Esophagus muscularis mucosa (tissue), 4 donors: ENCODE results near the gene MAST4.

Experiments used
- EP300 ChIP-seq: sonication (generic); formaldehyde crosslinking; IDR thresholded peaks from one replicate; pipeline ENCODE4 v1.6.1; 2017; ENCODE audit warnings: antibody characterized with exemption
- POLR2A ChIP-seq: fragments of 450-650 bp; IDR thresholded peaks from one replicate; pipeline ENCODE4 v1.6.1; 2017; ENCODE audit warnings: antibody characterized with exemption, moderate library complexity, mild to moderate bottlenecking, low read depth
- POLR2AphosphoS5 ChIP-seq, 2 donors: sonication (generic); formaldehyde crosslinking; IDR thresholded peaks; one replicate each; pipeline ENCODE4 v1.6.1; 2017; ENCODE audit warnings: antibody characterized with exemption in 2 of 2
- TF ChIP-seq, protein P1 (sequence below), 3 experiments: fragments of 200-600 bp in 2 of 3; fragments of 450-650 bp in 1 of 3; sonication (generic) in 2 of 3; IDR thresholded peaks; one replicate each; pipeline ENCODE4 v1.5.1; 2017 to 2019; ENCODE audit warnings: antibody characterized with exemption in 3 of 3, mild to moderate bottlenecking in 2 of 3, moderate library complexity in 1 of 3

DNA sequence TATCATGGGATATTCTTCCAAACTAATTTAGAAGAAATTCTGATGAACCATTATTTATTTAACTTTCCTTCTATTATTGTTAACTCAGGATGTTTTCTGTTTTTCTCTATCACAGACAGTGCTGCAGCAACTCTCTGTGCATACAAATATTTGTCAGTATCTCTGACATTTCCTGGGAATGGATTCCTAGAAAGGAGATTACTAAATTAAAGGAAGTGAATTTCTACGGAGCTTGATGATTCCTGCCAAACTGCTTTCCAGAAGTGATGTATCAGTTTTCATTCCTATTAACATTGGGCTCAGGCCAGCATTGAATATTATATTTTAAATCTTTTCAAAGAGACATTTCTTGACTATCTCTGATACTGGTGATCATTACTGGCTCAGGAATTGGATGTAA is 26.0 kb upstream of the MAST4 start:
- TF ChIP-seq POLR2AphosphoS5 (IDR thresholded peaks at IDR 0.05) (no peak), POLR2A (no peak), EP300 (no peak)
- TF ChIP-seq, protein P1, sequence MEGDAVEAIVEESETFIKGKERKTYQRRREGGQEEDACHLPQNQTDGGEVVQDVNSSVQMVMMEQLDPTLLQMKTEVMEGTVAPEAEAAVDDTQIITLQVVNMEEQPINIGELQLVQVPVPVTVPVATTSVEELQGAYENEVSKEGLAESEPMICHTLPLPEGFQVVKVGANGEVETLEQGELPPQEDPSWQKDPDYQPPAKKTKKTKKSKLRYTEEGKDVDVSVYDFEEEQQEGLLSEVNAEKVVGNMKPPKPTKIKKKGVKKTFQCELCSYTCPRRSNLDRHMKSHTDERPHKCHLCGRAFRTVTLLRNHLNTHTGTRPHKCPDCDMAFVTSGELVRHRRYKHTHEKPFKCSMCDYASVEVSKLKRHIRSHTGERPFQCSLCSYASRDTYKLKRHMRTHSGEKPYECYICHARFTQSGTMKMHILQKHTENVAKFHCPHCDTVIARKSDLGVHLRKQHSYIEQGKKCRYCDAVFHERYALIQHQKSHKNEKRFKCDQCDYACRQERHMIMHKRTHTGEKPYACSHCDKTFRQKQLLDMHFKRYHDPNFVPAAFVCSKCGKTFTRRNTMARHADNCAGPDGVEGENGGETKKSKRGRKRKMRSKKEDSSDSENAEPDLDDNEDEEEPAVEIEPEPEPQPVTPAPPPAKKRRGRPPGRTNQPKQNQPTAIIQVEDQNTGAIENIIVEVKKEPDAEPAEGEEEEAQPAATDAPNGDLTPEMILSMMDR (IDR thresholded peaks at IDR 0.05), result no peak
